WTC11 (cell line): ENCODE results near the gene GRK6. TPM values are rescaled to one million over a fixed set of nuclear protein-coding genes. Genes with fewer than 3 reads are reported as not detected.

Experiments used
- AFF4 ChIP-seq: sonication (generic); formaldehyde crosslinking; IDR thresholded peaks from 2 replicates; pipeline ENCODE4 v1.8.1; 2023; ENCODE audit warnings: mild to moderate bottlenecking, missing genetic modification reagents, borderline replicate concordance
- ARID4B ChIP-seq: sonication (generic); formaldehyde crosslinking; IDR thresholded peaks from 2 replicates; pipeline ENCODE4 v1.8.0; 2023; ENCODE audit warnings: missing genetic modification reagents, mild to moderate bottlenecking, borderline replicate concordance
- CBFB ChIP-seq: sonication (generic); formaldehyde crosslinking; IDR thresholded peaks from 2 replicates; pipeline ENCODE4 v1.8.1; 2022; ENCODE audit warnings: mild to moderate bottlenecking, low read depth, missing genetic modification reagents
- CREB1 ChIP-seq: sonication (generic); formaldehyde crosslinking; IDR thresholded peaks from 2 replicates; pipeline ENCODE4 v1.8.0; 2023; ENCODE audit warnings: mild to moderate bottlenecking, missing genetic modification reagents
- ETV6 ChIP-seq: sonication (generic); formaldehyde crosslinking; IDR thresholded peaks from 2 replicates; pipeline ENCODE4 v1.8.1; 2022; ENCODE audit warnings: mild to moderate bottlenecking, missing genetic modification reagents
- FOXK1 ChIP-seq: sonication (generic); formaldehyde crosslinking; IDR thresholded peaks from 2 replicates; pipeline ENCODE4 v1.8.0; 2022; ENCODE audit warnings: mild to moderate bottlenecking, moderate library complexity, missing genetic modification reagents
- HMGA2 ChIP-seq: fragments of 250-450 bp; sonication (Bioruptor Pico); IDR thresholded peaks from 2 replicates; pipeline ENCODE4 v1.4.0; 2021; ENCODE audit warnings: mild to moderate bottlenecking, moderate library complexity
- JUN ChIP-seq: sonication (generic); formaldehyde crosslinking; IDR thresholded peaks from 2 replicates; pipeline ENCODE4 v1.8.0; 2023; ENCODE audit warnings: mild to moderate bottlenecking, missing genetic modification reagents
- KAT7 ChIP-seq: sonication (generic); formaldehyde crosslinking; IDR thresholded peaks from 2 replicates; pipeline ENCODE4 v1.8.1; 2023; ENCODE audit warnings: missing genetic modification reagents, mild to moderate bottlenecking, borderline replicate concordance
- SP1 ChIP-seq: sonication (generic); formaldehyde crosslinking; conservative IDR thresholded peaks from 2 replicates; pipeline ENCODE4 v1.8.1; 2022; ENCODE audit warnings: missing genetic modification reagents
- TEAD4 ChIP-seq: sonication (generic); formaldehyde crosslinking; IDR thresholded peaks from 2 replicates; pipeline ENCODE4 v1.8.0; 2022; ENCODE audit warnings: mild to moderate bottlenecking, missing genetic modification reagents
- TP53 ChIP-seq: sonication (generic); formaldehyde crosslinking; IDR thresholded peaks from 2 replicates; pipeline ENCODE4 v1.8.1; 2023; ENCODE audit warnings: mild to moderate bottlenecking, missing genetic modification reagents
- ZNF138 ChIP-seq: sonication (generic); formaldehyde crosslinking; conservative IDR thresholded peaks from 2 replicates; pipeline ENCODE4 v1.8.1; 2022; ENCODE audit warnings: mild to moderate bottlenecking, moderate library complexity, missing genetic modification reagents
- ZNF317 ChIP-seq: sonication (generic); formaldehyde crosslinking; IDR thresholded peaks from 2 replicates; pipeline ENCODE4 v1.8.1; 2023; ENCODE audit warnings: low read depth, mild to moderate bottlenecking, moderate library complexity, missing genetic modification reagents, borderline replicate concordance
- ZNF396 ChIP-seq: fragments of 250-450 bp; sonication (Bioruptor Pico); IDR thresholded peaks from 2 replicates; pipeline ENCODE4 v1.8.0; 2021; ENCODE audit warnings: mild to moderate bottlenecking, moderate library complexity, borderline replicate concordance
- ZNF423 ChIP-seq: fragments of 250-450 bp; sonication (Bioruptor Pico); IDR thresholded peaks from 2 replicates; pipeline ENCODE4 v2.1.2; 2022; ENCODE audit warnings: mild to moderate bottlenecking, moderate library complexity
- ZNF671 ChIP-seq: fragments of 250-450 bp; sonication (Bioruptor Pico); IDR thresholded peaks from 2 replicates; pipeline ENCODE4 v1.8.0; 2021; ENCODE audit warnings: mild to moderate bottlenecking
- ZSCAN18 ChIP-seq: fragments of 250-450 bp; sonication (Bioruptor Pico); IDR thresholded peaks from 2 replicates; pipeline ENCODE4 v2.1.2; 2022; ENCODE audit warnings: mild to moderate bottlenecking, moderate library complexity
- total RNA-seq: library from RNA; stranded (reverse); gene quantifications from 3 replicates; pipeline ENCODE4 v1.2.3, GENCODE V29; 2021
- TF ChIP-seq, protein P1 (sequence below): fragments of 250-450 bp; sonication (Bioruptor Pico); IDR thresholded peaks from 2 replicates; pipeline ENCODE4 v1.9.0; 2021; ENCODE audit warnings: mild to moderate bottlenecking
- TF ChIP-seq, protein P2 (sequence below): sonication (generic); formaldehyde crosslinking; IDR thresholded peaks from 2 replicates; pipeline ENCODE4 v1.8.0; 2023; ENCODE audit warnings: missing genetic modification reagents
- TF ChIP-seq, protein P3 (sequence below): fragments of 250-450 bp; sonication (Bioruptor Pico); IDR thresholded peaks from 2 replicates; pipeline ENCODE4 v1.9.0; 2021; ENCODE audit warnings: mild to moderate bottlenecking, borderline replicate concordance

GRK6 gene
- total RNA-seq, 1 experiment from 2014 or later = 69.2 TPM

DNA sequence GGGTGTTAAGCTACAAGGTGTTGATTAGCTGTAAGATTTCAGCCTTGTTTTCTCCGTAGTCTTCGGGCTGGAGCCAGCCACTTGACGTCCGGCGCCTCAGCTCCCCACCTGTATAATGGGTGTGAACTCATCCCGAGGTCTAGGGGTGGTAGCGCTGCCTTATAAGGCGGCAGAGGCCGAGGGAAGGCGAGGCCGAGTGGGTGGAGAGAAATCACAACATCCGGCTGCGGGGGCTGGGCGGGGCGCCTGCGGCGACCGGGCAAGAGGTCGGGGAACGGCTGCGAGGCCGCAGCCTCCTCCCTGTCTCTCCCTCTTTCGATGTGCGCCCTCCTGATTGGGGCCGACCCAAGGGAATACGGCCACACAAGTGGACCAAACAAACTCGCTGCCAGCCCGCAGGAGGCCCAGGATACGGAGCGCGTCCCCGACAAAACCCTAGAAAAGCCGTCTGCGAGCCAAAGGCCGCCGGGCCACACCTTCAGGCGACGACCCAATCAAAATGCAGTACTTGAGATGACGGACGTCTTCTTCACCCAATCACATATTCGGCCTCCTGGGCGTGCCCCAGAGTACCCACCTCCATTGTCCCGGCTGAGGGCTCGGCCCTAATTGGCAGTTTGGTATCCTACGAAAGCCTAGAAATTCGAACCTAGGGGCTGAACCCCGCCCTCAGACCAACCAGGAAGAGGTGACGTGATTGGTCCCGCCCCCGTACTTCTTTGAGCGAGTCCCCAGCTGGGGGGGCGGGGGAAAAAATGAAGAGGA lies 493 bp upstream of the GRK6 start (continued):
- TF ChIP-seq, protein P1, sequence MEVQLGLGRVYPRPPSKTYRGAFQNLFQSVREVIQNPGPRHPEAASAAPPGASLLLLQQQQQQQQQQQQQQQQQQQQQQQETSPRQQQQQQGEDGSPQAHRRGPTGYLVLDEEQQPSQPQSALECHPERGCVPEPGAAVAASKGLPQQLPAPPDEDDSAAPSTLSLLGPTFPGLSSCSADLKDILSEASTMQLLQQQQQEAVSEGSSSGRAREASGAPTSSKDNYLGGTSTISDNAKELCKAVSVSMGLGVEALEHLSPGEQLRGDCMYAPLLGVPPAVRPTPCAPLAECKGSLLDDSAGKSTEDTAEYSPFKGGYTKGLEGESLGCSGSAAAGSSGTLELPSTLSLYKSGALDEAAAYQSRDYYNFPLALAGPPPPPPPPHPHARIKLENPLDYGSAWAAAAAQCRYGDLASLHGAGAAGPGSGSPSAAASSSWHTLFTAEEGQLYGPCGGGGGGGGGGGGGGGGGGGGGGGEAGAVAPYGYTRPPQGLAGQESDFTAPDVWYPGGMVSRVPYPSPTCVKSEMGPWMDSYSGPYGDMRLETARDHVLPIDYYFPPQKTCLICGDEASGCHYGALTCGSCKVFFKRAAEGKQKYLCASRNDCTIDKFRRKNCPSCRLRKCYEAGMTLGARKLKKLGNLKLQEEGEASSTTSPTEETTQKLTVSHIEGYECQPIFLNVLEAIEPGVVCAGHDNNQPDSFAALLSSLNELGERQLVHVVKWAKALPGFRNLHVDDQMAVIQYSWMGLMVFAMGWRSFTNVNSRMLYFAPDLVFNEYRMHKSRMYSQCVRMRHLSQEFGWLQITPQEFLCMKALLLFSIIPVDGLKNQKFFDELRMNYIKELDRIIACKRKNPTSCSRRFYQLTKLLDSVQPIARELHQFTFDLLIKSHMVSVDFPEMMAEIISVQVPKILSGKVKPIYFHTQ (CRISPR knock-in tag) = 0 out of 2 replicates have a peak, but pooled peaks have one; percentile 36
- peak; percentile 75 for TF ChIP-seq FOXK1 (CRISPR knock-in tag)
- TF ChIP-seq KAT7 (CRISPR knock-in tag) = no peak
- no peak for TF ChIP-seq HMGA2 (CRISPR knock-in tag)
- TF ChIP-seq SP1 = peak; percentile 74
- TF ChIP-seq ZSCAN18 = peak; percentile 72; the same call in 1 of the 2 replicates
- no peak for TF ChIP-seq CREB1
- no peak for TF ChIP-seq JUN (CRISPR knock-in tag)
- TF ChIP-seq TP53 (CRISPR knock-in tag) = no peak
- TF ChIP-seq, protein P2, sequence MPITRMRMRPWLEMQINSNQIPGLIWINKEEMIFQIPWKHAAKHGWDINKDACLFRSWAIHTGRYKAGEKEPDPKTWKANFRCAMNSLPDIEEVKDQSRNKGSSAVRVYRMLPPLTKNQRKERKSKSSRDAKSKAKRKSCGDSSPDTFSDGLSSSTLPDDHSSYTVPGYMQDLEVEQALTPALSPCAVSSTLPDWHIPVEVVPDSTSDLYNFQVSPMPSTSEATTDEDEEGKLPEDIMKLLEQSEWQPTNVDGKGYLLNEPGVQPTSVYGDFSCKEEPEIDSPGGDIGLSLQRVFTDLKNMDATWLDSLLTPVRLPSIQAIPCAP = no peak
- TF ChIP-seq CBFB = no peak
- TF ChIP-seq ZNF317 (CRISPR knock-in tag) = no peak
- no peak for TF ChIP-seq TEAD4 (CRISPR knock-in tag)
- no peak for TF ChIP-seq ZNF423 (CRISPR knock-in tag)
- no peak for TF ChIP-seq ZNF396 (CRISPR knock-in tag)
- no peak for TF ChIP-seq ZNF138 (CRISPR knock-in tag)
- peak; percentile 72; the same call in 1 of the 2 replicates for TF ChIP-seq ARID4B (CRISPR knock-in tag)
- TF ChIP-seq, protein P3, sequence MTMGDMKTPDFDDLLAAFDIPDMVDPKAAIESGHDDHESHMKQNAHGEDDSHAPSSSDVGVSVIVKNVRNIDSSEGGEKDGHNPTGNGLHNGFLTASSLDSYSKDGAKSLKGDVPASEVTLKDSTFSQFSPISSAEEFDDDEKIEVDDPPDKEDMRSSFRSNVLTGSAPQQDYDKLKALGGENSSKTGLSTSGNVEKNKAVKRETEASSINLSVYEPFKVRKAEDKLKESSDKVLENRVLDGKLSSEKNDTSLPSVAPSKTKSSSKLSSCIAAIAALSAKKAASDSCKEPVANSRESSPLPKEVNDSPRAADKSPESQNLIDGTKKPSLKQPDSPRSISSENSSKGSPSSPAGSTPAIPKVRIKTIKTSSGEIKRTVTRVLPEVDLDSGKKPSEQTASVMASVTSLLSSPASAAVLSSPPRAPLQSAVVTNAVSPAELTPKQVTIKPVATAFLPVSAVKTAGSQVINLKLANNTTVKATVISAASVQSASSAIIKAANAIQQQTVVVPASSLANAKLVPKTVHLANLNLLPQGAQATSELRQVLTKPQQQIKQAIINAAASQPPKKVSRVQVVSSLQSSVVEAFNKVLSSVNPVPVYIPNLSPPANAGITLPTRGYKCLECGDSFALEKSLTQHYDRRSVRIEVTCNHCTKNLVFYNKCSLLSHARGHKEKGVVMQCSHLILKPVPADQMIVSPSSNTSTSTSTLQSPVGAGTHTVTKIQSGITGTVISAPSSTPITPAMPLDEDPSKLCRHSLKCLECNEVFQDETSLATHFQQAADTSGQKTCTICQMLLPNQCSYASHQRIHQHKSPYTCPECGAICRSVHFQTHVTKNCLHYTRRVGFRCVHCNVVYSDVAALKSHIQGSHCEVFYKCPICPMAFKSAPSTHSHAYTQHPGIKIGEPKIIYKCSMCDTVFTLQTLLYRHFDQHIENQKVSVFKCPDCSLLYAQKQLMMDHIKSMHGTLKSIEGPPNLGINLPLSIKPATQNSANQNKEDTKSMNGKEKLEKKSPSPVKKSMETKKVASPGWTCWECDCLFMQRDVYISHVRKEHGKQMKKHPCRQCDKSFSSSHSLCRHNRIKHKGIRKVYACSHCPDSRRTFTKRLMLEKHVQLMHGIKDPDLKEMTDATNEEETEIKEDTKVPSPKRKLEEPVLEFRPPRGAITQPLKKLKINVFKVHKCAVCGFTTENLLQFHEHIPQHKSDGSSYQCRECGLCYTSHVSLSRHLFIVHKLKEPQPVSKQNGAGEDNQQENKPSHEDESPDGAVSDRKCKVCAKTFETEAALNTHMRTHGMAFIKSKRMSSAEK (CRISPR knock-in tag) = no peak
- TF ChIP-seq AFF4 = no peak
- no peak for TF ChIP-seq ZNF671 (CRISPR knock-in tag)
- TF ChIP-seq ETV6 (CRISPR knock-in tag) = no peak
